TTC549 (cell line): ENCODE measurements around the gene CLSTN2.

Experiments
- FAIRE-seq: peaks from 2 replicates; lab custom pipeline; 2012; peaks lifted over from hg19 to GRCh38; lab: Jason Lieb, UNC

The CLSTN2 gene

GRCh38 chr3:140552898-140553297, 617.9 kb downstream of the CLSTN2 start:
- no peak for FAIRE-seq

- no peak for FAIRE-seq
Measured at GRCh38 chr3:140553591-140553990, 618.6 kb downstream of the CLSTN2 start.

- no peak for FAIRE-seq
Measured at GRCh38 chr3:140555666-140556065, 620.7 kb downstream of the CLSTN2 start.

GRCh38 chr3:140557476-140557875, 622.5 kb downstream of the CLSTN2 start:
- FAIRE-seq = no peak

- no peak for FAIRE-seq
Measured at GRCh38 chr3:140559546-140559945, 624.6 kb downstream of the CLSTN2 start.

- FAIRE-seq = no peak
Measured at GRCh38 chr3:140563206-140563760, 628.3 kb downstream of the CLSTN2 start.

- FAIRE-seq = no peak
Measured at GRCh38 chr3:140568131-140568530, 633.1 kb downstream of the CLSTN2 start.

- FAIRE-seq = no peak
Measured at GRCh38 chr3:140568842-140569520, 634.0 kb downstream of the CLSTN2 start.

- no peak for FAIRE-seq
Measured at GRCh38 chr3:140570602-140571001, 635.6 kb downstream of the CLSTN2 start.

GRCh38 chr3:140571836-140572235, 636.9 kb downstream of the CLSTN2 start:
- FAIRE-seq = no peak

GRCh38 chr3:140572334-140572733, 637.3 kb downstream of the CLSTN2 start:
- no peak for FAIRE-seq

- FAIRE-seq = no peak
Measured at GRCh38 chr3:140573011-140573410, 638.0 kb downstream of the CLSTN2 start.

- no peak for FAIRE-seq
Measured at GRCh38 chr3:140574375-140574774, 639.4 kb downstream of the CLSTN2 start.

- FAIRE-seq = no peak
Measured at GRCh38 chr3:140576449-140576848, 641.5 kb downstream of the CLSTN2 start.

GRCh38 chr3:140577911-140578310, 642.9 kb downstream of the CLSTN2 start:
- FAIRE-seq = no peak

GRCh38 chr3:140579260-140579659, 644.3 kb downstream of the CLSTN2 start:
- FAIRE-seq = no peak

- no peak for FAIRE-seq
Measured at GRCh38 chr3:140580746-140581145, 645.8 kb downstream of the CLSTN2 start.

- FAIRE-seq = no peak
Measured at GRCh38 chr3:140584549-140584948, 649.6 kb downstream of the CLSTN2 start.

GRCh38 chr3:140585828-140586227, 650.8 kb downstream of the CLSTN2 start:
- FAIRE-seq = no peak

- FAIRE-seq = no peak
Measured at GRCh38 chr3:140586311-140586710, 651.3 kb downstream of the CLSTN2 start.

- no peak for FAIRE-seq
Measured at GRCh38 chr3:140588558-140588957, 653.6 kb downstream of the CLSTN2 start.

GRCh38 chr3:140593766-140594165, 658.8 kb downstream of the CLSTN2 start:
- no peak for FAIRE-seq

- no peak for FAIRE-seq
Measured at GRCh38 chr3:140595295-140595694, 660.3 kb downstream of the CLSTN2 start.

- FAIRE-seq = no peak
Measured at GRCh38 chr3:140597364-140597763, 662.4 kb downstream of the CLSTN2 start.
